Panc1 (cell line): ENCODE results near the gene MYH10. TPM values are rescaled to one million over a fixed set of nuclear protein-coding genes. Genes with fewer than 3 reads are reported as not detected.

Source experiments
- ATAC-seq: fragments of 200-7000 bp; cut with Tn5 transposase; 2 replicates; pipeline ENCODE4 v1.9.1; 2020; ENCODE audit warnings: mild to moderate bottlenecking, moderate library complexity
- BruUV-seq: library from RNA; stranded (reverse); fragments of 400-500 nt; replicated peaks from 2 replicates; lab custom pipeline; 2021; lab: Mats Ljungman, UMichigan
- CTCF ChIA-PET: fragments of 300-600 bp; sonication (Branson Sonifier 250); formaldehyde crosslinking; loops from one replicate; lab custom pipeline; 2022; ENCODE audit warnings: antibody characterized with exemption; lab: Charles Lee
- POLR2A ChIA-PET: fragments of 300-600 bp; sonication (Branson Sonifier 250); formaldehyde crosslinking; loops from one replicate; lab custom pipeline; 2022; ENCODE audit warnings: antibody characterized with exemption; lab: Charles Lee
- DNase-seq: peaks from one replicate; pipeline ENCODE4 v3.0.0-alpha.2; 2010; ENCODE audit warnings: low read depth, low spot score
- H3K27ac ChIP-seq: 2 replicates; pipeline ENCODE4 v1.5.1; 2011; ENCODE audit warnings: mild to moderate bottlenecking, low read length, inconsistent platforms
- H3K27me3 ChIP-seq: fragments of 200-500 bp; sonication (Bioruptor generic); 2 replicates; pipeline ENCODE4 v1.6.0; 2014; ENCODE audit warnings: low read length, inconsistent platforms; ENCODE audit not compliant: control insufficient read depth, insufficient read depth
- H3K36me3 ChIP-seq: fragments of 200-500 bp; sonication (Bioruptor generic); 2 replicates; pipeline ENCODE4 v1.5.1; 2014; ENCODE audit warnings: inconsistent platforms, mild to moderate bottlenecking, low read length, moderate library complexity; ENCODE audit not compliant: control insufficient read depth, insufficient read depth
- H3K4me1 ChIP-seq: 2 replicates; pipeline ENCODE4 v1.5.1; 2011; ENCODE audit warnings: inconsistent platforms, mild to moderate bottlenecking, low read length, moderate library complexity; ENCODE audit not compliant: control insufficient read depth, insufficient read depth
- H3K4me3 ChIP-seq, 2 experiments: 2 replicates each; pipeline ENCODE4 v1.5.1; 2011 to 2012; ENCODE audit warnings: low read depth in 2 of 2, low read length in 2 of 2, mild to moderate bottlenecking in 2 of 2, inconsistent platforms in 1 of 2, moderate library complexity in 1 of 2
- H3K9me3 ChIP-seq: fragments of 200-500 bp; sonication (Bioruptor generic); 2 replicates; pipeline ENCODE4 v1.5.1; 2014; ENCODE audit warnings: low read depth, mild to moderate bottlenecking, inconsistent platforms, low read length, moderate library complexity; ENCODE audit not compliant: control insufficient read depth, insufficient read depth
- POLR2AphosphoS5 ChIP-seq: IDR thresholded peaks from 2 replicates; pipeline ENCODE4 v1.6.1; 2012; ENCODE audit warnings: mild to moderate bottlenecking, low read depth, low read length, moderate library complexity
- SIN3A ChIP-seq: IDR thresholded peaks from 2 replicates; pipeline ENCODE4 v1.6.1; 2012; ENCODE audit warnings: low read depth, mild to moderate bottlenecking, low read length, moderate library complexity, borderline replicate concordance; ENCODE audit not compliant: insufficient read depth
- TCF7L2 ChIP-seq: IDR thresholded peaks from 2 replicates; pipeline ENCODE4 v1.6.1; 2011; ENCODE audit warnings: mild to moderate bottlenecking, low read depth, low read length, inconsistent platforms
- in situ Hi-C: cut with HindIII; loops from 2 replicates; pipeline ENCODE4 v1.10.0; 2016; ENCODE audit warnings: low sequenced_read_pairs, low pct_unique_long_range_greater_than_20kb
- intact Hi-C: fragments of 100-400 bp; cut with micrococcal nuclease; formaldehyde crosslinking; loops from one replicate; pipeline ENCODE4 v1.10.0; 2022; ENCODE audit not compliant: unreplicated experiment
- total RNA-seq: library from RNA; stranded (reverse); gene quantifications from one replicate; pipeline ENCODE4 v1.2.1, GENCODE V29; 2021; ENCODE audit not compliant: unreplicated experiment
- TF ChIP-seq, protein P1 (sequence below): fragments of 450-650 bp; IDR thresholded peaks from 2 replicates; pipeline ENCODE4 v1.5.1; 2017; ENCODE audit warnings: mild to moderate bottlenecking
- TF ChIP-seq, protein P2 (sequence below), 2 experiments: IDR thresholded peaks; 2 replicates each; pipeline ENCODE4 v1.6.1; 2011 to 2012; ENCODE audit warnings: low read depth in 2 of 2, control low read depth in 1 of 2, low read length in 1 of 2, mild to moderate bottlenecking in 1 of 2, moderate library complexity in 1 of 2; ENCODE audit not compliant: insufficient read depth in 1 of 2

The MYH10 gene
- total RNA-seq, 1 experiment from 2014 or later = 36.5 TPM

DNA sequence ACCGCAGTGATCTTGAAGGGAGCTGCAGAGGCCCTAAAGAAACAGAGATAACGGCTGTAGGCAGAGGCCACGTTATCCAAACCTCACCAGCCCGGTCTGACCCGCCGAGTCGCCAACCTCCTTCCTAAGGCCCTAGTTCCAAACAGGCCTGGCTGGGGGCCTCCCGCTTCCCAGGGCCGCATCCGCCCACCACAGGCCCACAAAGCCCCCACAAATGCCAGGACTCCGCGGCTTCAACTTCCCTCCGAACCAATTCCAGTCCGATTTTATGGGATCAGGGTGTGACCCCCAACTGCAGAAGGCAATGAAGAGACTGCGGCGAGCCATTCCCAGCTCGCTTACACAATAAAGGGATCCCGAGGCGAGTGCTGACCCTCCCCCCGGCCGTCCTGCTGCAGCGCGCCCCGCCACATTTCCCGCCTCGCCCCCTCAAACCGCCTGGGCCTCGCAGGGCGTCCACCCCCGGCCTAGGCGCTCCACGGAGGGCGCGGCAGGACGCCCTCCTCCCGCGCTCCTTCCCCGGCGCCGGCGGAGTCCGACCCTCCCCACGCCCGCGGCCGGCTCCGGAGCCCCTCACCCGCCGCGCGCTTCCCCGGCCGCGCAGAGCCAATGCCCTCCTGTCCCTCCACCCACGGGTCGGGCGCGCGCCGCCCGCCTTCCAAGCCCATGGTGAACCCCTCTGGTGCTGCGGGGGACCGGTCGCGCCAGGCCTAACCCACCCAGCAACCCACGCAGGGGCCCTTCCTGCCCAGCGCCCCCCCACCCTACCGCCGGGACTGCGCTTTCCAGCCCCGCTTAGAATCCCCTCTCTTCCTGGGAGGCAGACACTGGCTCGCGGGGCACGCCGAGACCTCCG lies 926 bp downstream of the MYH10 start:
- no peak for DNase-seq
- BruUV-seq = no TSS peak

DNA sequence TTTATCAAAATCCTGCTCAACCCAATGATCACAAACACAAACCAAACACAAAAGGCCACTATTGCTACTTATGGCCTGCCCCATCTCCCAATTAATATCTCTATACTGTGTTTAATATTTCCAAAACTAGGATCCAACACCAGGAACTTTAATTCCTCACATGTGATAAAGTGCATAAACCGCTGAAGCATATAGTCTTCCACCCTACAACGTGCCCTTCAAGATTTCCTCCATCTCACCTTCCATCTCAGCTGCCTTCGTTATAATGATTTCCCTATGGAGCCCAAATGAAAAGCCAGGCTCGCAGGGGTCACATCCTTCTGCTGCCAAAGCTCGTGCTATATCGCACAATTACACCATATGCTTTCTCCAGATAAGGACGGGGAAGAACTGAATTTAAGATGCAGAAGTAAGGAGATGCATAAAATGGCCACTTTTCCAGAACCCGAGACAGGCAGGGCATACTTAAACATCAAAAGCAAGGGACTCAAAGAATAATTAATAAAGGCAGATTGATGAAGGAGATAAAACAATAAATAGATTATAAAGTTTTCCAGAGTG lies 1.8 kb downstream of the MYH10 start:
- intact Hi-C loops = no loop called here
- TSS peak; percentile 85 for BruUV-seq
- H3K4me1 ChIP-seq = no peaks in the 10 kb centered on the region; the same call in 1 of the 2 replicates
- ATAC-seq (no peak), DNase-seq (no peak)
- H3K27ac ChIP-seq = no peak overlapping the region; the same call in 1 of the 2 replicates
- in situ Hi-C loops = no loop called here
- ChIA-PET POLR2A (no interaction called here), CTCF (no interaction called here)
- H3K36me3 ChIP-seq = peaks cover 3% of the 10 kb centered on the region; the same call in 1 of the 2 replicates
- H3K27me3 ChIP-seq = no peaks in the 10 kb centered on the region
- peak overlapping the region in 1 of 2 experiments; percentile 82; a peak in 2 of 4 replicates for H3K4me3 ChIP-seq
- TF ChIP-seq TCF7L2 (no peak), POLR2AphosphoS5 (no peak), SIN3A (no peak)
- TF ChIP-seq, protein P1, sequence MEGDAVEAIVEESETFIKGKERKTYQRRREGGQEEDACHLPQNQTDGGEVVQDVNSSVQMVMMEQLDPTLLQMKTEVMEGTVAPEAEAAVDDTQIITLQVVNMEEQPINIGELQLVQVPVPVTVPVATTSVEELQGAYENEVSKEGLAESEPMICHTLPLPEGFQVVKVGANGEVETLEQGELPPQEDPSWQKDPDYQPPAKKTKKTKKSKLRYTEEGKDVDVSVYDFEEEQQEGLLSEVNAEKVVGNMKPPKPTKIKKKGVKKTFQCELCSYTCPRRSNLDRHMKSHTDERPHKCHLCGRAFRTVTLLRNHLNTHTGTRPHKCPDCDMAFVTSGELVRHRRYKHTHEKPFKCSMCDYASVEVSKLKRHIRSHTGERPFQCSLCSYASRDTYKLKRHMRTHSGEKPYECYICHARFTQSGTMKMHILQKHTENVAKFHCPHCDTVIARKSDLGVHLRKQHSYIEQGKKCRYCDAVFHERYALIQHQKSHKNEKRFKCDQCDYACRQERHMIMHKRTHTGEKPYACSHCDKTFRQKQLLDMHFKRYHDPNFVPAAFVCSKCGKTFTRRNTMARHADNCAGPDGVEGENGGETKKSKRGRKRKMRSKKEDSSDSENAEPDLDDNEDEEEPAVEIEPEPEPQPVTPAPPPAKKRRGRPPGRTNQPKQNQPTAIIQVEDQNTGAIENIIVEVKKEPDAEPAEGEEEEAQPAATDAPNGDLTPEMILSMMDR = no peak
- TF ChIP-seq, protein P2, sequence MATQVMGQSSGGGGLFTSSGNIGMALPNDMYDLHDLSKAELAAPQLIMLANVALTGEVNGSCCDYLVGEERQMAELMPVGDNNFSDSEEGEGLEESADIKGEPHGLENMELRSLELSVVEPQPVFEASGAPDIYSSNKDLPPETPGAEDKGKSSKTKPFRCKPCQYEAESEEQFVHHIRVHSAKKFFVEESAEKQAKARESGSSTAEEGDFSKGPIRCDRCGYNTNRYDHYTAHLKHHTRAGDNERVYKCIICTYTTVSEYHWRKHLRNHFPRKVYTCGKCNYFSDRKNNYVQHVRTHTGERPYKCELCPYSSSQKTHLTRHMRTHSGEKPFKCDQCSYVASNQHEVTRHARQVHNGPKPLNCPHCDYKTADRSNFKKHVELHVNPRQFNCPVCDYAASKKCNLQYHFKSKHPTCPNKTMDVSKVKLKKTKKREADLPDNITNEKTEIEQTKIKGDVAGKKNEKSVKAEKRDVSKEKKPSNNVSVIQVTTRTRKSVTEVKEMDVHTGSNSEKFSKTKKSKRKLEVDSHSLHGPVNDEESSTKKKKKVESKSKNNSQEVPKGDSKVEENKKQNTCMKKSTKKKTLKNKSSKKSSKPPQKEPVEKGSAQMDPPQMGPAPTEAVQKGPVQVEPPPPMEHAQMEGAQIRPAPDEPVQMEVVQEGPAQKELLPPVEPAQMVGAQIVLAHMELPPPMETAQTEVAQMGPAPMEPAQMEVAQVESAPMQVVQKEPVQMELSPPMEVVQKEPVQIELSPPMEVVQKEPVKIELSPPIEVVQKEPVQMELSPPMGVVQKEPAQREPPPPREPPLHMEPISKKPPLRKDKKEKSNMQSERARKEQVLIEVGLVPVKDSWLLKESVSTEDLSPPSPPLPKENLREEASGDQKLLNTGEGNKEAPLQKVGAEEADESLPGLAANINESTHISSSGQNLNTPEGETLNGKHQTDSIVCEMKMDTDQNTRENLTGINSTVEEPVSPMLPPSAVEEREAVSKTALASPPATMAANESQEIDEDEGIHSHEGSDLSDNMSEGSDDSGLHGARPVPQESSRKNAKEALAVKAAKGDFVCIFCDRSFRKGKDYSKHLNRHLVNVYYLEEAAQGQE (IDR thresholded peaks at IDR 0.05; ENCODE audit: insufficient read depth in 1 of 2, low read depth in 2 of 2, low read length in 1 of 2) = no peak
- H3K9me3 ChIP-seq = no peaks in the 10 kb centered on the region

More for the DNA sequence above, 926 bp downstream of the MYH10 start:
- peak overlapping the region; percentile 68; the same call in 1 of the 2 replicates for H3K27ac ChIP-seq
- peak overlapping the region; percentile 66 to 82 for H3K4me3 ChIP-seq
- CTCF ChIA-PET = no interaction called here
- no peak for TF ChIP-seq POLR2AphosphoS5
- no peak for TF ChIP-seq TCF7L2
- no peak for TF ChIP-seq SIN3A
- TF ChIP-seq, protein P2 (IDR thresholded peaks at IDR 0.05; ENCODE audit: insufficient read depth in 1 of 2, low read depth in 2 of 2, low read length in 1 of 2) = no peak
- TF ChIP-seq, protein P1 = no peak
- H3K9me3 ChIP-seq = no peaks in the 10 kb centered on the region
- H3K36me3 ChIP-seq = peaks cover 3% of the 10 kb centered on the region; the same call in 1 of the 2 replicates
- POLR2A ChIA-PET = interaction anchor here (0.6 kb wide), 1 partner anchor 260 kb away, joined by 3 read pairs; no protein-coding TSS in a partner anchor
- intact Hi-C loops (no loop called here), in situ Hi-C loops (no loop called here)
- H3K27me3 ChIP-seq = no peaks in the 10 kb centered on the region
- ATAC-seq = no peak
- H3K4me1 ChIP-seq = no peaks in the 10 kb centered on the region; the same call in 1 of the 2 replicates
